GM10847 (cell line): ENCODE data around the gene USP10.

Experiments
- POLR2A ChIP-seq: IDR thresholded peaks from 2 replicates; pipeline ENCODE4 v1.6.1; 2011; ENCODE audit not compliant: insufficient read length; ENCODE audit errors: extremely low read depth

USP10 gene

GRCh38 chr16:84665359-84665758, 34.4 kb upstream of the USP10 start:
- no peak for TF ChIP-seq POLR2A

DNA sequence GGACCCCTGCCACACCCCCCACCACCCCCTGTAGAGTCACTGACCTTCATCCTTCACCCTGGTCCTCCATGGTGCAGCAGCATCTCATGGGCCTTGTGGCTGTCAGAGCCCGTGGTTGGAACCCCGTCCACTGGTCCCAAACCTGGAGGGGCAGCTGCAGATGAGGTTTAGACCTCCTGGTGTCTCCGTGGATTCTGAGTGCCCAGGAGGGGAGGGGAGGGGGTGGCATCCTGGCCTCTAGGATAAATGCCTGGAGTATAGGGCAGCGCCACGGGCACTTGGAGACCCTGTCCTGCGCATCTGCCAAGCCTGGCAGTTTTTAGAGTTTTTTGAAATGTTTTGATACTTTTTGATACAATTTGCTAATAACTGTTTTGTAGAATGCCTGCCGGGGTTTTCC, 34.0 kb upstream of the USP10 start:
- no peak for TF ChIP-seq POLR2A

GRCh38 chr16:84667600-84668309, 32.0 kb upstream of the USP10 start:
- TF ChIP-seq POLR2A, result no peak

DNA sequence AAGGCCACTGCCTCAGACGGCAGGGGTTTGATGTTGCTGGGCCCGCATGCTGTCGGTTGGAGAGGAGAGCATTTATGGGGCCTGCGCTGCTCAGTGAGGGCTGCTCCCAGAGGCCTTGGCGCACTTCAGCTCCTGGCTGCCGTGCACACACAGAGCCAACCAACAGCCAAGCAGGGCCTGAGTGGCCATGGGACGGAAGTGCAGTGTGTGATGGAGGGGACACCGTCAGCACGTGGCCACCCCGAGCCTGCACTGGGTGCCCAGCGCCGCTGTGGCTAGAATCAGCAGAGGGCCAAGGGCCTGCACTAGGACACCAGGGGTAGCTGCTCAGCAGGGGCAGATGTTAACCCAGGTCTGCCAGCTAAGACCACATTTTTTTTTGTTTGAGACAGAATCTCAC, 29.7 kb upstream of the USP10 start:
- TF ChIP-seq POLR2A, result no peak

- no peak for TF ChIP-seq POLR2A
These were observed 27.3 kb upstream of the USP10 start for GRCh38 chr16:84672276-84673202.

DNA sequence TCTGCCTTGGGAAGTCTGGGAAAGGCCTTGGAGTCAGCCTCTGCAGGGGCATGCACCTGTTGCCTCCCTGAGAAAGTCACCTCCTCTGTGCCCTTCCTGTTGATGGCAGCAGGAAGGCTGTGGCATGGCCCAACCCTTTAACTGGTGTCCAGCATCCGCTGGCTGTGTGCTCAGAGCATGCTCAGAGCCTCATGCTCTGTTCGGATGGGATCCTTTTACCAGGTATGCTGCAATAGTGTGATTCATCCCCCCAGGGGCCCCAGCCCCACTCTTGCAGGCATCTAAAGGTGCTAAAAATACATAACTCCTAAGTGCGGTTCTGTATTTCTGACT, 26.6 kb upstream of the USP10 start:
- TF ChIP-seq POLR2A, result no peak

- TF ChIP-seq POLR2A, result no peak
These were observed 26.2 kb upstream of the USP10 start for GRCh38 chr16:84673561-84673960.

- TF ChIP-seq POLR2A, result no peak
These were observed 24.4 kb upstream of the USP10 start for GRCh38 chr16:84675423-84675822.

GRCh38 chr16:84675884-84676283, 23.9 kb upstream of the USP10 start:
- TF ChIP-seq POLR2A, result no peak

- no peak for TF ChIP-seq POLR2A
These were observed 22.6 kb upstream of the USP10 start for GRCh38 chr16:84677017-84677803.

GRCh38 chr16:84677849-84678248, 22.0 kb upstream of the USP10 start:
- no peak for TF ChIP-seq POLR2A

DNA sequence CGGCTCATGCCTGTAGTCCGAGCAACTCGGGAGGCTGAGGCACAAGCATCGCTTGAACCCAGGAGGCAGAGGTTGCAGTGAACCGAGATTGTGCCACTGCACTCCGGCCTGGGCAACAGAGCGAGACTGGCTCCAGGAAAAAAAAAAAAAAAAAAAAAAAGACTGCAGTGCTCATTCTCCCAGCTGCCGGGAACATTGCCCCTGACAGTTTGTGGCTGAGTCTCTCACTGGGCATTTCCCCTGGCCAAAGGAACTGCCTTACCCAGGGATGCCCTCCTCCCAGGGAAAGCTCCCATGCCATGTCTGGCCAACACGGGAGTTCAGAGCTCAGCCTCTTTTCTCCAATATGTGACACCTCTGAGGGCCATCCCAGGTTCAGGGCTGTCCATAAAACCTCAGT, 21.3 kb upstream of the USP10 start:
- no peak for TF ChIP-seq POLR2A

GRCh38 chr16:84680165-84680842, 19.5 kb upstream of the USP10 start:
- no peak for TF ChIP-seq POLR2A

GRCh38 chr16:84680843-84681629, 18.8 kb upstream of the USP10 start:
- TF ChIP-seq POLR2A, result no peak
